Sigmoid colon (tissue), 4 donors: ENCODE data around the gene MCC.

ENCODE experiments used
- EP300 ChIP-seq, 4 donors: sonication (generic); formaldehyde crosslinking; IDR thresholded peaks; one replicate each; pipeline ENCODE4 v1.6.1; 2017; ENCODE audit warnings: antibody characterized with exemption in 4 of 4
- POLR2A ChIP-seq, 2 donors: fragments of 450-650 bp; IDR thresholded peaks; one replicate each; pipeline ENCODE4 v1.6.1; 2016; ENCODE audit warnings: antibody characterized with exemption in 2 of 2, mild to moderate bottlenecking in 2 of 2, moderate library complexity in 2 of 2
- POLR2AphosphoS5 ChIP-seq, 4 donors: sonication (generic); formaldehyde crosslinking; IDR thresholded peaks; one replicate each; pipeline ENCODE4 v1.6.1; 2017; ENCODE audit warnings: antibody characterized with exemption in 4 of 4
- TF ChIP-seq, protein P1 (sequence below), 4 experiments: fragments of 450-650 bp in 3 of 4; fragments of 200-600 bp in 1 of 4; IDR thresholded peaks; one replicate each; pipeline ENCODE4 v1.5.1; 2016 to 2019; ENCODE audit warnings: antibody characterized with exemption in 4 of 4, mild to moderate bottlenecking in 3 of 4, moderate library complexity in 2 of 4

DNA sequence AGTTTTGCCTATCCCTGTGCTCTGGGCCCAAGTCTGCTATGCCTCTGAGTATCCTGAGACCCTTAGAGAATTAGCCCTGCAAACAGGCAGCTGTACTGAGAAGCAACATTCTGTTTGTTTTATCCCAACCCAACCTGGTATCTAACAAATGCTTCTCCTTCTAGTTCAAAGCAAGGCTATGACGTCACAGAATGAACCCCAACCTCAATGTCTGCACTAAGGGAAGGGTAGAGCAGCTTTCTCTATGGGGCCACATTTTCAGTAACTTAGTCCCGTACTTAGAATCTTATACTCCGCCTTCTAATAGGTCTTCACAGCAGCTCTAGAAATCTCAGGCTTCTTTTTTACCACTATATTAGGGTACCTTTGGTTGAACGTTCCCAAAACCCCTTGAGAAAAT, 223.1 kb downstream of the MCC start:
- TF ChIP-seq POLR2A (IDR thresholded peaks at IDR 0.05) (no peak), EP300 (IDR thresholded peaks at IDR 0.05) (no peak), POLR2AphosphoS5 (IDR thresholded peaks at IDR 0.05) (no peak)
- TF ChIP-seq, protein P1, sequence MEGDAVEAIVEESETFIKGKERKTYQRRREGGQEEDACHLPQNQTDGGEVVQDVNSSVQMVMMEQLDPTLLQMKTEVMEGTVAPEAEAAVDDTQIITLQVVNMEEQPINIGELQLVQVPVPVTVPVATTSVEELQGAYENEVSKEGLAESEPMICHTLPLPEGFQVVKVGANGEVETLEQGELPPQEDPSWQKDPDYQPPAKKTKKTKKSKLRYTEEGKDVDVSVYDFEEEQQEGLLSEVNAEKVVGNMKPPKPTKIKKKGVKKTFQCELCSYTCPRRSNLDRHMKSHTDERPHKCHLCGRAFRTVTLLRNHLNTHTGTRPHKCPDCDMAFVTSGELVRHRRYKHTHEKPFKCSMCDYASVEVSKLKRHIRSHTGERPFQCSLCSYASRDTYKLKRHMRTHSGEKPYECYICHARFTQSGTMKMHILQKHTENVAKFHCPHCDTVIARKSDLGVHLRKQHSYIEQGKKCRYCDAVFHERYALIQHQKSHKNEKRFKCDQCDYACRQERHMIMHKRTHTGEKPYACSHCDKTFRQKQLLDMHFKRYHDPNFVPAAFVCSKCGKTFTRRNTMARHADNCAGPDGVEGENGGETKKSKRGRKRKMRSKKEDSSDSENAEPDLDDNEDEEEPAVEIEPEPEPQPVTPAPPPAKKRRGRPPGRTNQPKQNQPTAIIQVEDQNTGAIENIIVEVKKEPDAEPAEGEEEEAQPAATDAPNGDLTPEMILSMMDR (IDR thresholded peaks at IDR 0.05), result no peak
